ENCODE results near the gene NGEF. TPM values are rescaled to one million over a fixed set of nuclear protein-coding genes. Genes with fewer than 3 reads are reported as not detected.
A peak's percentile ranks its signal among the peaks of the same experiment; 100 is the strongest.

NGEF gene
- total RNA-seq, 3 donors from 2014 or later: 1.6 to 6.3 TPM; not detected in 1

GRCh38 chr2:232983669-232984140, 29.4 kb downstream of the NGEF start:
- no peaks in the 10 kb centered on the region for H3K27me3 ChIP-seq
- intact Hi-C loops (cut with DNase I; ENCODE audit: low total_unique reads): no loop called here
- H3K4me3 ChIP-seq: no peak overlapping the region
- DNase-seq (ENCODE audit: low spot score in 2 of 2): peak in 1 of 2 donors; percentile 20
- H3K27ac ChIP-seq: no peak overlapping the region
- H3K9me3 ChIP-seq: no peaks in the 10 kb centered on the region
- no peaks in the 10 kb centered on the region for H3K36me3 ChIP-seq
- H3K4me1 ChIP-seq: peaks cover 0 to 5% of the 10 kb centered on the region in 2 donors
- TF ChIP-seq POLR2A (IDR thresholded peaks at IDR 0.05): no peak
- no peak for TF ChIP-seq POLR2AphosphoS5 (IDR thresholded peaks at IDR 0.05)

- no peak overlapping the region for H3K4me3 ChIP-seq
- H3K9me3 ChIP-seq: no peaks in the 10 kb centered on the region
- DNase-seq (ENCODE audit: low spot score in 2 of 2): peak in 1 of 2 donors; percentile 17
- TF ChIP-seq POLR2AphosphoS5 (IDR thresholded peaks at IDR 0.05): no peak
- intact Hi-C loops (cut with DNase I; ENCODE audit: low total_unique reads): no loop called here
- no peaks in the 10 kb centered on the region for H3K27me3 ChIP-seq
- H3K27ac ChIP-seq: no peak overlapping the region
- H3K36me3 ChIP-seq: no peaks in the 10 kb centered on the region
- peaks cover 0 to 5% of the 10 kb centered on the region in 2 donors for H3K4me1 ChIP-seq
These were observed 30.0 kb downstream of the NGEF start for GRCh38 chr2:232982926-232983668.

GRCh38 chr2:232981767-232982360, 31.2 kb downstream of the NGEF start:
- no peaks in the 10 kb centered on the region for H3K27me3 ChIP-seq
- H3K4me1 ChIP-seq: peaks cover 0 to 5% of the 10 kb centered on the region in 2 donors
- H3K36me3 ChIP-seq: no peaks in the 10 kb centered on the region
- peak overlapping the region; percentile 72 to 80 for H3K27ac ChIP-seq
- H3K4me3 ChIP-seq: no peak overlapping the region
- no peaks in the 10 kb centered on the region for H3K9me3 ChIP-seq
- intact Hi-C loops (cut with DNase I; ENCODE audit: low total_unique reads): no loop called here
- DNase-seq (ENCODE audit: low spot score in 2 of 2): peak in 1 of 2 donors; percentile 14
- TF ChIP-seq POLR2A (IDR thresholded peaks at IDR 0.05): no peak
- TF ChIP-seq CTCF (IDR thresholded peaks at IDR 0.05): no peak
- TF ChIP-seq POLR2AphosphoS5 (IDR thresholded peaks at IDR 0.05): no peak

GRCh38 chr2:232981356-232981755, 31.7 kb downstream of the NGEF start:
- H3K27ac ChIP-seq: peak overlapping the region; percentile 72 to 80
- no peaks in the 10 kb centered on the region for H3K27me3 ChIP-seq
- no peaks in the 10 kb centered on the region for H3K9me3 ChIP-seq
- H3K4me1 ChIP-seq: peaks cover 0 to 5% of the 10 kb centered on the region in 2 donors
- DNase-seq (ENCODE audit: low spot score in 2 of 2): peak; percentile 53 to 68
- no peaks in the 10 kb centered on the region for H3K36me3 ChIP-seq
- intact Hi-C loops (cut with DNase I; ENCODE audit: low total_unique reads): no loop called here
- H3K4me3 ChIP-seq: no peak overlapping the region
- no peak for TF ChIP-seq POLR2A (IDR thresholded peaks at IDR 0.05)
- TF ChIP-seq POLR2AphosphoS5 (IDR thresholded peaks at IDR 0.05): no peak
- no peak for TF ChIP-seq CTCF (IDR thresholded peaks at IDR 0.05)

GRCh38 chr2:232980683-232981082, 32.4 kb downstream of the NGEF start:
- H3K4me3 ChIP-seq: no peak overlapping the region
- no peaks in the 10 kb centered on the region for H3K36me3 ChIP-seq
- no peaks in the 10 kb centered on the region for H3K9me3 ChIP-seq
- intact Hi-C loops (cut with DNase I; ENCODE audit: low total_unique reads): no loop called here
- no peak for TF ChIP-seq POLR2AphosphoS5 (IDR thresholded peaks at IDR 0.05)
- TF ChIP-seq POLR2A (IDR thresholded peaks at IDR 0.05): no peak
- no peak for TF ChIP-seq CTCF (IDR thresholded peaks at IDR 0.05)
- no peaks in the 10 kb centered on the region for H3K27me3 ChIP-seq
- H3K4me1 ChIP-seq: peaks cover 0 to 5% of the 10 kb centered on the region in 2 donors
- peak in 1 of 2 donors; percentile 20 for DNase-seq (ENCODE audit: low spot score in 2 of 2)
- peak overlapping the region in 1 of 2 donors; percentile 33 for H3K27ac ChIP-seq
